Stimulated activated CD4-positive, alpha-beta T cell treated with anti-CD3 and anti-CD28 coated beads, Interleukin-12 subunit alpha, Interleukin-12 subunit beta, amount 100 ng/mL, for 48 hours (primary cell): ENCODE results near the gene MEGF6.
"Not testable (repeated sequence)": the region's sequence is repeated elsewhere in the genome, so short reads cannot be mapped to it uniquely, and the experiment has no call there.

Source experiments
- DNase-seq, 3 donors: peaks; one replicate each; pipeline ENCODE4 v3.0.0-alpha.2; 2020; ENCODE audit warnings: low read depth in 2 of 3, low spot score in 1 of 3

The MEGF6 gene

DNA sequence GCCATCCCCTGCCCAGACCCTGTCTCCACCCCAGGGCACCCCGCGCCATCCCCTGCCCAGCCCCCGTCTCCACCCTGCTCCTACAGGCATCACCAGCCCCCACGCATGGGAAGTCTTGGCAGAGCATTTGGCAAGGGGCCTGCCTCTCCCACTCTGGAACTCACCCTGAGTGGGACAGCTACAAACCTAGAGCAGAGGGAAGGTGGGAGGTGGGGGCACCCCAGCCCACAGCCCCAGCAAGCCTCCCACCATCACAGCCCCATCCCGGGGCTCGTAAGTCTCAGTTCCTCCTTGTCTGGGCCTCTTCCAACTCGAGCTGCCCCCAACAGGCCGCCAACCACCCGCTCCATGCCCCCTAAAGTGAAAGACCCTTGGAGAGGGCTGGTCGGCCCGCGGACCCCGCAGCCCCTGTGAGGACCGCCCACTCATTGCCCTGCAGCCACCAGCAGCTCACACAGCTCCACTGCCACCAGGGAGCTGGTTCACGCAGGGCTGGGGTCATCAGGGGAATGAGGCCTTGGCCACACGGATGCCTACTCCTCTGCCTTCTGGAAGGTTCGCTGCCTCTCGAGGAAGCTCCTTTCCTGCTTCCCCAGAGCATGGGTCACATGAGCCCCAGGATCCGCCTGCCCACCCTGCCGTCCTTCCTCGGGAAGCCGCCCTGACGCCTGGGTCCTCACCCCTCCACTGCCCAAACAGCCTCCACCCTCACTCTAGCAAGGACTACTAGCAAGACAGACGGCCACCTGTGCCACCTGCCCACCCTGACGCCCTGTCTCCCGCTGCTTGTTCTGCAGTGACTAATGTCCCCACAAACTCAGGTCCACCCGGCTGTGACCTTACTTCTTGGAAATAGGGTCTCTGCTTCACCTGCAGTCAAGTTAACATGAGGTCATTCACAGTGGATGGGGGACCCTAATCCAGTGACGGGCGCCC lies 14.4 kb downstream of the MEGF6 start:
- no peak for DNase-seq

DNA sequence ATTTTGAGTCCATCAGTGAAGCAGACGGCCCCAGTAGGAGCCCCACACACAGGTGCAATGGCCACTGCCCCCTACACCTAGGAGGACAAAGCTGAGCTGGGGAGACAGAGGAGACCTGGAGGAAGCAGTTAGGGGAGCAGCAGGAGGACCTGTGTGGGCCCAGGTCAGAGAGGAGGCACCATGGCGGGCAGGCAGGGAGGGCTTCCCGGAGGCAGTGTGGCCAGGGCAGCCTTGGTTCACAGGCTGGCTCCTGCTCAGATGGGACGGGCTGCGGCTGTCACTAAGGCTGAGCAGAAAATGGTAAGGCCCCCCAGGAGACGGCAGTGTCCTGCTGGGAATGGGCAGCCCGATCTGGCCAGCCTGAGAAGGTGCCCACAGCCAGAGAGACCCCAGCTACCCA lies 15.4 kb downstream of the MEGF6 start:
- DNase-seq, result no peak

DNA sequence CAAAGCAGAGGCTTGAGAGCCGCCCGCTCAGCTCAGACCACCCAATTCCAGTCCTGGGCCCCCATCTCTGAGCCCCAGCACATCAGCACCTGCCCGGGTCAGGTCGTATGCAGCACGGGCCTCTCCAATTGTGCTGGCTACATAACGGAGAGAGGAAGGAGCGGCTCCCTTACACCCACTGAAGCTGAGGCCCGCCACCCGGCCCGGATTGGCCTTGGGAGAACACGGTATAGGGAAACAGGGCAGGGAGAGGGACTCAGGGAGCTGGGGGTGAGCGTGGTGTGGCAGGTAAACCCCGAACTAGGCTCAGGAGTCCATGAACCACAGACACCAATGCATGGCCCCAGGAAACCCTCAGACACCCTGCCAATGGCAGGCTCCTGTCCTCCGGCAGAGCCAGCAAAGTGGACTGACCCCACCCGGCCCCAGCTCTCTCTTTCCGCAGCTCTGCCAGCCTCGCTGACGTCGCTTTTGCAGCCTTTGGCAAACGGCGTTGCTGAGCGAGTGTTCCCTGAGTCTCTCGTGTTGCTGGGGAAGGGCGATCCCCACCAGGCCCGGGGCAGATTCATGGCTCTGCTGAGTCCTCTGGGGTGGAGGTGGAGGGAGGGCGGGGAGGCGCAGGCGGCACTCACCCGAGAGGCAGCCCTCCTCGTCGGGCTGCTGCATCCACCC lies 16.5 kb downstream of the MEGF6 start:
- no peak for DNase-seq

DNA sequence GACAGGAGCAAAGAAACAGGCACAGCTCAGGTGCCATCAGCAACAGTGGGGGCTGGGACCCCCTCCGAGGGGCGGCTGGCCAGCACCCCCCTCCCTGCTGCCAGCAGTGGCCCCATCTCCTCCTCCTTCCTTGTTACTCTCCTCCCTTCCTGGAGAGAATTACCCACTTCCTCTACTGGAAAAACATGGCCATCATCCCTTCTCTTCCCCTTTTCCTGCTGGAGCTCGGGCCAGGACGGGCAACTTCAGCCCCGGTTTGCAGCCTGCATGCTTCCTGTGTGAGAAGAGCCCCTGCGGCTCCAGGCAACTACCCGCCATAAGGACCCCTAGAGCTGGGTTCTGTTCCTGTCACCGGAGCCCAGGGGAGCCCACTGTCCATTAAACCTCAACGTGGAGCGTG lies 17.6 kb downstream of the MEGF6 start:
- DNase-seq, result no peak

DNA sequence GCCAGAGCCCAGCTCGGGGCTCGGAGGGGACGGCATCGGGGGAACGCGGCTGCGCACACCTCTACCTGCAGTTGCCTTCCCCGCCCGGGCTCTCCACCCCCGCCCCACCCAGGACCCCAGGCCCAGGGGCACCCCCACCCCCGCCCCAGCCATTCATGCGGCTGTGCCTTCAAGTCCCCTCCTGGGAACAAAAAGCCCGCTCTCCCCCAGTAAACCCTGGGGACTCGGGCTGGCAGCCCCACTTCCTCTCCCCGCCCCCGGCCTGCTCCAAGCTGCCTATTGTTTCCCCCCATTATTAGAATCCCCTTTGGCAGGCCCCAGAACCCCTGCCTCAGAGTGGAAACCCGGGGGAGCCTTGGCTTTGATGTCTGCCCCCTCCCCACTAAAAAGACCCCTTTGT lies 18.0 kb downstream of the MEGF6 start:
- no peak for DNase-seq

DNA sequence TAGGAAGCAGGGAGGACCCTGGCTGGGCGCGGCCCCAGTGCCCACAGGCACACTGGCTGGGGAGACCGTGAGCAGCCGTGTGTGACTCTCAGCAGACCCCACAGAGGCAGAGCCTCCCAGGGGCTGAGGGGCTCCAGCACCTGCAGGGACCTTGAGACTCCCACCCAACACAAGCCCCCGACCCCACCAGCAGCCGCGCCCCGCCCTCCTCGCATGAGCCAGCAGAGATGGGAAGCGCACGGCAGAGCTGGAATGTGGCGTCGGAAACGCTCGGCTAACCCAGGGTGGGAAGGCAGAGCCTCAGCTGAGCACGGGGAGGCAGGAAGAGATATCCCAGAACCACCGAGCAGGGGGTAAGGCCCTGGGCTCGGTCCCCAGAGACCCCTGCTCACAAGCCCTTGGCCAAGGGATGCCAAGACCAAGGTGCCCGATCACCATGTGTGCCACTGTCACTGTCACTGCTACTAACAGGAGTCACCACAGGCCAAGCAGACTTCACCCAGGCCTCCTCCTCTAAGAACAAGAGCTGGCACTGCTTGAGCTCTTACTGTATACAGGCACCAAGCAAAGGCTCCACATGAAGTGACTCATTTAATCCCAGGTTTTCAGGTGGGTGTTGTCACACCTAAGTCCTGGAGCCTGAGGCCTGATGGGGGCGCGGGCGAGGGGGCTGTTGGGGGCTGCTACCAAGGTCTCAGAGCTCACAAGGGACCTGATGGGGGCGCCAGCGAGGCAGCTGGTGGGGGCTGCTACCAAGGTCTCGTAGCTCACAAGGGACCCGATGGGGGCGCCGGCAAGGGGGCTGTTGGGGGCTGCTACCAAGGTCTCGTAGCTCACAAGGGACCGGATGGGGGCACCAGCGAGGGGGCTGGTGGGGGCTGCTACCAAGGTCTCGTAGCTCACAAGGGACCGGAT lies 20.1 kb downstream of the MEGF6 start:
- DNase-seq, result no peak

DNA sequence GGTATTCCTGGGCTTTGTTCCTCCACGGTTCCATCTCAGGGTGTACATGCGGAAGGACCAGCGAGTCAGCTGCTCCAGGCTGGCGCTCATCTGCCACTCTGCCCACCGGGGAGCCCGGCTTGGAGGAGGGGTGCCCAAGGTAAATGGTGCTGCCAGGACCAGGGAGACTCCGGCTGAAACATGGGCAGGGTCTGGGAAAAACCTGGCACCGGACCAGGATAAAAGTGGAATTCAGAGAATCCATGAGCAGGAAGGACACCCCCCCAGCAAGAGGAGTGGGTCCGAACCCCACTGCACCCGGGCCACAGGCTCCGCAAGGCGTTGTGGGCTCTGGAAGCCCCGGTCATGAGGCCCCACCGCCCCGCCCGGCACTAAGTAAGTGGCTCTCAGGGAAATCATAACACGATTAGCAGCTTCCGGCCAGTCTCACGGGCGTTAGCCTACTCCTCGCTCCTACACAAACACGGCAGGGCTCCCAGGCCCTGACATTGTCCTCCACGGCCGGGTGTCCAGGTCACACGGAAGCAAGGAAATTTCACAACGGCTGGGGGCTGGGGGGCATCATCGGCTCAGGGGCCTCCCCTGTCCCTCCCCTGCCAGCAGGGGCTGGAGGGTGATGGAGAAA lies 21.1 kb downstream of the MEGF6 start:
- DNase-seq, result no peak

DNA sequence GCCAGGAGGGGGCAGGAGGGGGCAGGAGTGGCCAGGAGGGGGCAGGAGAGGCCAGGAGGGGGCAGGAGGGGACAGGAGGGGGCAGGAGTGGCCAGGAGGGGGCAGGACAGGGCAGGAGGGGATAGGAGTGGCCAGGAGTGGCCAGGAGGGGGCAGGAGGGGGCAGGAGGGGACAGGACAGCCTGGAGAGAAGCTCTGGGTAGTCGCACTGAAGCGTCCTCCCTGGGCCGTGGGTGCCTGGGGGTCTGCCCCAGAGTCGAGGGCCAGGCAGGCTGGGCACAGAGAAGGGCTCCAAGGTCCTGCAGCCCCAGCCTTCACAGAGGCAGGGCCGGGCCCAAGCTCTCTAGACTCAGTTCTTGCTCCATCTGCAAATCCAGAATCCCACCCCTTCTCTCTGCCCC lies 22.9 kb downstream of the MEGF6 start:
- no peak for DNase-seq

DNA sequence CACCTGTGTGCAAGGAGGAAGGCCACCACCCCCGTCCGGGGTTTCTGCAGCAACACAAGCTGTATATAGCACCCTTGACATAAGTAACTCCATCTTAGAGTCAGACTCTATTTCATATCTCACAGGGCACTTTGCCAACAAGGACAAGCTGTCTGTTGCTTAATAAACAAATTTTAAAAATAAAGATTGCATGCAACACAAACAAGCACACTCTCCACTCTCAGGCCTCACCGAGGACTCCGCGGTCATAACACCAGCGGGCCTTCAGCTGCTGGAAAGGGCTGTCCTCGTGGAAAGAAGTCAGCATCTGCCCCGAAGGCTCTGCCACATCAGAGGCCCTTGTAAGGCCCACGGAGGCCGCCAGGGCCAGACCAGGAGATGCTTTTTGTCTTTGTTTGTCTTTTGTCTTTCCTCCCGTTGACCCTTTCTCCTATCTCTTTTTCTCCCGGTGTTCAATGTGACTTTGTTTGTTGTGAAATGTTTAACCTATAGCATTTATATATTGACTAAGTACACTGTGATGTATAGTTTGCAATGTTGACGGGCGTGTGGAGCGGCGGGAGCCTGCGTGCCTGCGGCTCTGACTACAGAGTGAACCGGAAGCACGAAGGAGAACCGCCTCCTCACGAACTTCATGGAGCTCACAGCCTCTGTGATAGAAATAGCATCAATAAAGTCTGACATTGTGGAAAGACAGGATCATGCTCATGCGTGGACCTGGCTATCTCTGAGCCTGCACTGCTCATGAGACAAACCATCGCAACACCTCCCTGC lies 24.1 kb downstream of the MEGF6 start:
- DNase-seq, result no peak

DNA sequence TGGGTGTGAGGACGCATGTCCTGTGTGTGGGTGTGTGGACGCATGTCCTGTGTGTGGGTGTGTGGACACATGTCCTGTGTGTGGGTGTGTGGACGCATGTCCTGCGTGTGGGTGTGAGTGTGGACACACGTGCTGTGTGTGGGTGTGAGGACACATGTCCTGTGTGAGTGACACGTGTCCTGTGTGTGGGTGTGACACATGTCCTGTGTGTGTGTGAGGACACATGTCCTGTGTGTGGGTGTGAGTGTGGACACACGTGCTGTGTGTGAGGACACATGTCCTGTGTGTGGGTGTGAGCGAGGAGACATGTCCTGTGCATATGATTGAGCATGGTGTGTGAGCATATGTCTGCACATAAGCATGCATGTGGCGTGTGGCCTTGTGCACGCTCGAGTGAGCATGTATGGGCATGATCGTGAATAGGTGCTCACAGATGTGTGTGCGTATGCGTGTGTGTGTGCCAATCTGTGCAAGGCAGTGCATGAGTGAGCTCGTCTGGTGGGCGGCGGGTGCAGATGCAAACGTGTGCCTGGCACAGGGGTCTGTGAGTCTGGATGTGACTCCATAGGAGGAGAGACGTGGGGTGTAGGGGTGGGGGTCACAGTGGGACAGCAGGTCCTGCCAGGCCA lies 25.3 kb downstream of the MEGF6 start:
- DNase-seq, result no peak

DNA sequence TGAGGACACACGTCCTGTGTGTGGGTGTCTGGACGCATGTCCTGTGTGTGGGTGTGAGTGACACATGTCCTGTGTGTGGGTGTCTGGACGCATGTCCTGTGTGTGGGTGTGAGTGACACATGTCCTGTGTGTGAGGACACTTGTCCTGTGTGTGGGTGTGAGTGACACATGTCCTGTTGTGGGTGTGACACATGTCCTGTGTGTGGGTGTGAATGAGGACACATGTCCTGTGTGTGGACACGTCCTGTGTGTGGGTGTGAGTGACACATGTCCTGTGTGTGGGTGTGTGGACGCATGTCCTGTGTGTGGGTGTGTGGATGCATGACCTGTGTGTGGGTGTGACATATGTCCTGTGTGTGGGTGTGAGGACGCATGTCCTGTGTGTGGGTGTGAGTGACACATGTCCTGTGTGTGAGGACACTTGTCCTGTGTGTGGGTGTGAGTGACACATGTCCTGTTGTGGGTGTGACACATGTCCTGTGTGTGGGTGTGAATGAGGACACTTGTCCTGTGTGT lies 25.9 kb downstream of the MEGF6 start:
- not testable (repeated sequence) for DNase-seq

DNA sequence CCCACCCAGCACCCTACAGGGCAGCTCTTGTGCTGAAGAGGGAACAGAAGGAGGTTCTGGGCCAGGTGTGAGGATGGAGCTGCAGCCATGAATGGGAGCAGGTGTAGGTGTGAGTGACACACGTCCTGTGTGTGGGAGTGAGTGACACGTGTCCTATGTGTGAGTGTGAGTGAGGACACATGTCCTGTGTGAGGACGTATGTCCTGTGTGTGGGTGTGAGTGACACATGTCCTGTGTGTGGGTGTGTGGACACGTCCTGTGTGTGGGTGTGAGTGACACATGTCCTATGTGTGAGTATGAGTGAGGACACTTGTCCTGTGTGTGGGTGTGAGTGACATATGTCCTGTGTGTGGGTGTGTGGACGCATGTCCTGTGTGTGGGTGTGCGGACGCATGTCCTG lies 26.4 kb downstream of the MEGF6 start:
- DNase-seq, result peak in 1 of 3 donors; percentile 7

DNA sequence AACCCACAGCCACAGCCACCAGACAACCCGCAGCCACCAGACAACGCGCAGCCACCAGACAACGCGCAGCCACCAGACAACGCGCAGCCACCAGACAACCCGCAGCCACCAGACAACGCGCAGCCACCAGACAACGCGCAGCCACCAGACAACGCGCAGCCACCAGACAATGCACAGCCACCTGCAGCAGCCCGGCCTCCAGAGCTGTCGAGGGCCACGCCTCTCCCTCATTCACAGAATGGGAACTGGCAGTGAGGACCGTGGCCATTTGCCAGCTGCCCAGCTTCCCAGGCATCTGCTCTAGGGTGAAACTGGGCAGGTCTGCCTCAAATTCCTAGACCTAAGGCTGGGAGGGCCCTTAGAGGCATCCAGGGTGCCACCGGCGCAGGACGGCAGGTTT lies 27.6 kb downstream of the MEGF6 start:
- DNase-seq, result not testable (repeated sequence)

DNA sequence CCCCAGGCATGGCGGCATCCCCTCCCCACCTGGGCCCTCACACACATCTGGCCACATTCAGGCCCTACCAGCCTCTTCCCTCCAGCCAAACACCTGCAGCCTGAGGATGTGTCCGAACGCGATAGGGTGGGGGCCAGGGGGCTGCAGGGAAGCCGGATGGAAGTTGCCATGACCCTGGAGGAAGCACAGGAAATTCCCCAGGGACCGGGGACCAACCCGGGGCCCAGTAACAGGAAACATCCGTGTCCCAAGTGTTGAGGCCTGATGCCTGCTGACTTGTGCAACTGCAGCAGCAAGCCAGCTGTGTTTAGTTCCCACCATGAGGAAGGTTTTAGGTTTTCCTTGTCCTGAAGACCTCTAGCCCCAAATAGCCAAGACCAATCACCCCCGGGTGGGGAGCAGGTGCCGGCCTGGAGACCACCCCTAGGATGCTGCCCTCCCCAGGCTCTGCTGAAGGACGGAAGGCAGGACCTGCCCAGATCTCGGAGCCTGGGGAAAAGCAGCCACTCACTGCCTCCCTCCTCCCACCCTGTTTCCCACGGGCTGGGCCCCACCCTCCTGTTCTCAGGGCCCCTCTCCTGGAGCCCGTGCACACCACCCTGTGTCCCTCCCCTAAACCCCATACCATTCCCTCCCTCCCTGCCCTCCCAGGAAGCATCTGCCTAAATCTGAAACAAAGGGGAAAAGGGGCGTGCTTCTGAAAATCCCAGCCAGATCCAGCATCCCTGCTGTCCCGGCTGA lies 29.8 kb downstream of the MEGF6 start:
- no peak for DNase-seq

DNA sequence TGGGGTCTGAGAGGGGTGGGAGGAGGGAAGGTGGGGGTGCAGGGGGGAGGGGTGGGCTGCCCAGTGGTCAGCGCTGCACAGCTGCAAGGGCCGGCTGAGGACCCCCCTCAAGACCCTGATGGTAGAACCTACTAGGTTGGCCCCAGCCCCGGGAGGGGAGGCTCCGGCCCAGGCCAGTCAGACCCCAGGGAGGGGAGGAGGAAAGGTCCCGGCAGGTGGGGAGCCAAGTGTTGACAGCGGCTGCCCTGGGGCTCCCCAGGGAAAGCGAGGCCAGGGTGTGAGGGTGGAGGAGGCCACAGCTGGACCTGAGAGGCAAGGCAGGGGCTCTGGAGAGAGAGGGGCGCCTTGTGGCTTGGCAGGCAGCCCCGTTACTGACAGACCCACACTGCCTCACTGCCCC lies 31.1 kb downstream of the MEGF6 start:
- DNase-seq, result no peak

DNA sequence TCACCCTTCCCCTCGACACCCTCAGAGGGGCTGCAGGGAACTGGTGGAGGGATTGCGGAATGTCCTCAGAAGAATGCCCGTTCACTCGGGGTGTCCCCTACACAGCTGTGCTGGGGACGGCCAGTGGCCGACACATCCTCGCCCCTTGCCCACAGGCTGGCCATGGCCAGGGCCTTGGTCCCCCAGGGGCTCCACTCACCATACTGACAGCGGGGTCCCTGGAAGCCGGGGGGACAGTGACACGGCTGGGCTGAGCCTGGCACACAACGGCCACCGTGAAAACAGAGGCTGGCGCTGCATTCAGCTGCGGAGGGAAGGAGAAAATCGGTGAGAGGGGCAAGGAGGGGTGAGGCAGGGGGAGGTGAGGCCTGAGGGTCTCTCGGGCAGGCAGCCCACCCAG lies 31.7 kb downstream of the MEGF6 start:
- no peak for DNase-seq

DNA sequence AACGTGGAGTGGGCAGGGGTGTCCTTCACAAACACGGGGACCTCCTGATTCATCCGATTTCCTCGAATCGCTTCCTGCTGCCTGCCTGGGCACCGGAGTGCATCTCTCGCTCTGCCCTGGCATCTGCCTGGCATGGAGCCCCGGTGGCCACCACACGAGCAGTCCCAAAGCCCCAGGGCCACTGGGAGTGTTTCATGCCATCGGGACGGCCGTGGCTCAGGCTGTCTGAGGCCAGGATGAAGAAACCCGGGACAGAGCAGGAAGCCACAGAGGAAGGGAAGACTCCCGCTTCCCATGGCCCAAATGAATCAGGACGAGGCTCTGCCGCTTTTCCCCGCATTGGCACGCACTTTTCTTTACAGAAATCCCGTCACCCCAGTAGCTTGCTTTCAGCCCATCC lies 32.4 kb downstream of the MEGF6 start:
- no peak for DNase-seq

DNA sequence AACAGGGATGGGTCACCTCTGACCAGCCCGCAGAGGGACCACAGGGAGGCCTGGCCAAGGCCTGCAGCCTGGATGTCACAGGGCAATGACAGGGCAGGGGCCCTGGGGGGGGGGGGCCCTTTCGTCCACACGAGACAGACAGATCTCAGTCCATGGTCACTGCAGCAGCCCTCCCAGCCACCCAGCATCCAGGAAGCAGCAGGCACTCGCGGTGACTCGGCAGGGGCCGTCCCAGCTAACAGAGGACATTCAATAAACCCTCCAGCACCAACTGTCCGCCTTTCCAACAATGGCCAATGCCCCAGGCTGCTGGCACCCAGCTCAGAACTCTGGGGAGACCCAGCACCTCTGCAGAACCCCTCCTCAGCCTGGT lies 32.9 kb downstream of the MEGF6 start:
- no peak for DNase-seq
